ENCODE measurements around the gene KRTAP5-10.

GRCh38 chr11:71551711-71552110, 13.7 kb upstream of the KRTAP5-10 start:
- TF ChIP-seq CTCF (conservative IDR thresholded peaks at IDR 0.05) (no peak), ZFX (IDR thresholded peaks at IDR 0.05) (no peak)

Data from C4-2B (cell line).